A549 (cell line): ENCODE data around the gene RASD2. TPM values are rescaled to one million over a fixed set of nuclear protein-coding genes. Genes with fewer than 3 reads are reported as not detected.

Experiments used
- ATAC-seq, 2 experiments: fragments of 200-7000 bp in 1 of 2; fragments of >200 bp in 1 of 2; cut with Nextera tagmentation in 1 of 2; cut with Tn5 transposase in 1 of 2; 3 replicates each; pipeline versions ENCODE4 v1.8.0 to v1.9.1; 2018 to 2020; ENCODE audit warnings: mild to moderate bottlenecking in 1 of 2, moderate library complexity in 1 of 2
- CTCF ChIA-PET: fragments of 300-600 bp; sonication (Branson Sonifier 250); formaldehyde crosslinking; extraction: SDS; loops from one replicate; lab custom pipeline; 2021; ENCODE audit warnings: antibody characterized with exemption, inconsistent platforms; lab: Yijun Ruan, JAX
- POLR2A ChIA-PET: fragments of 350-600 bp; formaldehyde crosslinking; extraction: SDS; loops from one replicate; lab custom pipeline; 2021; ENCODE audit warnings: antibody characterized with exemption, inconsistent platforms; lab: Yijun Ruan, JAX
- DNase-seq, 2 experiments: peaks; one replicate each; pipeline versions ENCODE4 v3.0.0 to v3.0.0-alpha.2; 2011 to 2016; ENCODE audit warnings: low read depth in 1 of 2, low spot score in 1 of 2
- FAIRE-seq: peaks from 2 replicates; lab custom pipeline; 2011; peaks lifted over from hg19 to GRCh38; lab: Jason Lieb, UNC
- H3K27ac ChIP-seq, 2 experiments: fragments of >200 bp; sonication (Bioruptor Twin); formaldehyde crosslinking; 3 replicates each; pipeline ENCODE4 v1.5.1; 2016 to 2017
- H3K4me1 ChIP-seq: fragments of >200 bp; sonication (Bioruptor Twin); formaldehyde crosslinking; 3 replicates; pipeline ENCODE4 v1.6.1; 2016
- H3K4me2 ChIP-seq: fragments of >200 bp; sonication (Bioruptor Twin); formaldehyde crosslinking; 3 replicates; pipeline ENCODE4 v1.6.1; 2016
- H3K4me3 ChIP-seq: fragments of >200 bp; sonication (Bioruptor Twin); formaldehyde crosslinking; 3 replicates; pipeline ENCODE4 v1.5.1; 2016
- H3K9me3 ChIP-seq: fragments of >200 bp; sonication (Bioruptor Twin); formaldehyde crosslinking; 3 replicates; pipeline ENCODE4 v1.6.1; 2016
- BCL3 ChIP-seq: fragments of >200 bp; sonication (Bioruptor Twin); formaldehyde crosslinking; IDR thresholded peaks from 3 replicates; pipeline ENCODE4 v1.6.1; 2016
- BHLHE40 ChIP-seq: IDR thresholded peaks from 2 replicates; pipeline ENCODE4 v1.6.1; 2012; ENCODE audit warnings: low read depth, low read length, inconsistent platforms
- E2F6 ChIP-seq: IDR thresholded peaks from 2 replicates; pipeline ENCODE4 v1.6.1; 2012; ENCODE audit warnings: low read depth, borderline replicate concordance
- EP300 ChIP-seq, 2 experiments: fragments of >200 bp; sonication (Bioruptor Twin); formaldehyde crosslinking; IDR thresholded peaks; 2 replicates in 1 of 2; 3 replicates in 1 of 2; pipeline ENCODE4 v1.6.1; 2016 to 2017
- ESRRA ChIP-seq: fragments of 150-350 bp; IDR thresholded peaks from 2 replicates; pipeline ENCODE4 v1.6.1; 2014; ENCODE audit warnings: mild to moderate bottlenecking, low read length, borderline replicate concordance
- FOSL2 ChIP-seq, 2 experiments: fragments of 450-650 bp in 1 of 2; fragments of >200 bp in 1 of 2; sonication (Bioruptor Twin) in 1 of 2; formaldehyde crosslinking; IDR thresholded peaks; 2 replicates each; pipeline versions ENCODE4 v1.5.0 to v1.6.1; 2016 to 2020; ENCODE audit warnings: mild to moderate bottlenecking in 1 of 2, moderate library complexity in 1 of 2
- GATA3 ChIP-seq: IDR thresholded peaks from 2 replicates; pipeline ENCODE4 v1.6.1; 2012; ENCODE audit warnings: borderline replicate concordance
- HDAC2 ChIP-seq: fragments of 200-600 bp; sonication (generic); IDR thresholded peaks from 2 replicates; pipeline ENCODE4 v1.6.1; 2016
- HOXB5 ChIP-seq: fragments of 250-450 bp; sonication (Bioruptor Pico); IDR thresholded peaks from 2 replicates; pipeline ENCODE4 v1.5.0; 2020; ENCODE audit warnings: mild to moderate bottlenecking, moderate library complexity
- JUN ChIP-seq, 2 experiments: fragments of >200 bp; sonication (Bioruptor Twin); formaldehyde crosslinking; IDR thresholded peaks; 2 replicates in 1 of 2; 3 replicates in 1 of 2; pipeline ENCODE4 v1.6.1; 2016 to 2017
- JUNB ChIP-seq: fragments of >200 bp; sonication (Bioruptor Twin); formaldehyde crosslinking; IDR thresholded peaks from 2 replicates; pipeline ENCODE4 v1.6.1; 2016
- MAX ChIP-seq: IDR thresholded peaks from 2 replicates; pipeline ENCODE4 v1.6.1; 2012
- MAZ ChIP-seq: fragments of 150-350 bp; IDR thresholded peaks from 2 replicates; pipeline ENCODE4 v1.6.1; 2014; ENCODE audit warnings: antibody characterized with exemption, low read depth, low read length, borderline replicate concordance
- NFE2L2 ChIP-seq: fragments of 150-350 bp; conservative IDR thresholded peaks from 2 replicates; pipeline ENCODE4 v1.6.1; 2014; ENCODE audit warnings: low read length
- NPAS2 ChIP-seq: fragments of 250-450 bp; sonication (Bioruptor Pico); IDR thresholded peaks from 2 replicates; pipeline ENCODE4 v1.8.0; 2022; ENCODE audit warnings: mild to moderate bottlenecking, moderate library complexity, borderline replicate concordance
- NR3C1 ChIP-seq: fragments of >200 bp; sonication (Bioruptor Twin); formaldehyde crosslinking; IDR thresholded peaks from 3 replicates; pipeline ENCODE4 v1.6.1; 2017
- PHF8 ChIP-seq: fragments of 200-600 bp; sonication (generic); IDR thresholded peaks from 2 replicates; pipeline ENCODE4 v1.6.1; 2016; ENCODE audit warnings: low read depth, mild to moderate bottlenecking, antibody characterized with exemption, moderate library complexity, borderline replicate concordance
- POLR2AphosphoS2 ChIP-seq: conservative IDR thresholded peaks from 2 replicates; pipeline ENCODE4 v1.6.1; 2012; ENCODE audit warnings: low read length, improper control_type of control experiment, inconsistent platforms
- RFX5 ChIP-seq: fragments of 450-650 bp; IDR thresholded peaks from 2 replicates; pipeline ENCODE4 v1.7.1; 2014; ENCODE audit warnings: antibody characterized with exemption, mild to moderate bottlenecking, moderate library complexity
- ZC3H11A ChIP-seq: fragments of 450-650 bp; IDR thresholded peaks from 2 replicates; pipeline ENCODE4 v1.6.1; 2014; ENCODE audit warnings: antibody characterized with exemption, mild to moderate bottlenecking
- ZNF302 ChIP-seq: fragments of 250-450 bp; sonication (Bioruptor Pico); IDR thresholded peaks from 2 replicates; pipeline ENCODE4 v1.9.0; 2021; ENCODE audit warnings: inconsistent platforms, mild to moderate bottlenecking, moderate library complexity
- WGBS: methylation state at CpG from one replicate; pipeline ENCODE4 v1.1.6; 2017; ENCODE audit errors: missing lambda C conversion rate; 5-methylcytosine and 5-hydroxymethylcytosine counted together
- polyA plus RNA-seq, 4 experiments: library from polyadenylated mRNA; depleted of rRNA in 3 of 4; stranded (reverse); fragments of >200 nt; fragmentation: RNase III in 1 of 4; extraction: RNeasy Plus Mini Kit Qiagen cat#74134 plus additional on column Dnase treatment in 1 of 4; gene quantifications; 2 replicates in 3 of 4; 3 replicates in 1 of 4; pipeline ENCODE4 v1.2.3, GENCODE V29; 2011 to 2017

RASD2 gene
- polyA plus RNA-seq, 2 of the 4 experiments (the other 2 are of a cell fraction) = 0.61 to 1.2 TPM

GRCh38 chr22:35531202-35531601 lies 9.4 kb upstream of the RASD2 start:
- ChIA-PET POLR2A (no interaction called here), CTCF (no interaction called here)
- no peak for ATAC-seq
- no peak for TF ChIP-seq MAZ
- TF ChIP-seq NPAS2 = no peak
- no peak for FAIRE-seq
- WGBS = 75% methylated on average over 6 of the region's 6 CpGs
- peaks cover 8% of the 10 kb centered on the region for H3K4me1 ChIP-seq
- H3K4me3 ChIP-seq = no peak overlapping the region
- no peak overlapping the region for H3K27ac ChIP-seq
- peaks cover 14% of the 10 kb centered on the region for H3K9me3 ChIP-seq
- no peak overlapping the region for H3K4me2 ChIP-seq
- DNase-seq = no peak

GRCh38 chr22:35531676-35532075 lies 9.0 kb upstream of the RASD2 start:
- Histone ChIP-seq H3K4me3 (no peak overlapping the region), H3K4me1 (peaks cover 13% of the 10 kb centered on the region), H3K4me2 (no peak overlapping the region), H3K9me3 (peaks cover 14% of the 10 kb centered on the region), H3K27ac (no peak overlapping the region)
- ChIA-PET POLR2A (no interaction called here), CTCF (no interaction called here)
- TF ChIP-seq EP300 (IDR thresholded peaks at IDR 0.05) = no peak
- FAIRE-seq = no peak
- ATAC-seq = no peak
- WGBS = 57% methylated on average over 2 of the region's 2 CpGs
- no peak for DNase-seq

- WGBS = 76% methylated on average over 6 of the region's 6 CpGs
- CTCF ChIA-PET = no interaction called here
- no peak for FAIRE-seq
These were observed 7.1 kb upstream of the RASD2 start for GRCh38 chr22:35533365-35534029.

GRCh38 chr22:35534091-35534490 lies 6.5 kb upstream of the RASD2 start:
- no peak for TF ChIP-seq POLR2AphosphoS2
- ChIA-PET CTCF (no interaction called here), POLR2A (no interaction called here)
- Histone ChIP-seq H3K4me1 (peaks cover 14% of the 10 kb centered on the region), H3K4me2 (no peak overlapping the region), H3K4me3 (no peak overlapping the region), H3K27ac (no peak overlapping the region), H3K9me3 (peaks cover 9% of the 10 kb centered on the region)
- 23% methylated on average over 3 of the region's 3 CpGs for WGBS
- no peak for DNase-seq
- no peak for ATAC-seq
- no peak for FAIRE-seq

More at GRCh38 chr22:35533365-35534029, 7.1 kb upstream of the RASD2 start:
- no peak for DNase-seq
- Histone ChIP-seq H3K4me1 (peaks cover 14% of the 10 kb centered on the region), H3K4me3 (no peak overlapping the region), H3K27ac (no peak overlapping the region), H3K9me3 (peaks cover 14% of the 10 kb centered on the region), H3K4me2 (no peak overlapping the region)
- TF ChIP-seq RFX5 (no peak), FOSL2 (IDR thresholded peaks at IDR 0.05) (no peak), FOSL2 (CRISPR knock-in tag; IDR thresholded peaks at IDR 0.05) (no peak), BHLHE40 (no peak), JUNB (no peak), HOXB5 (CRISPR knock-in tag) (no peak), NFE2L2 (no peak), MAX (no peak), ZC3H11A (no peak), JUN (IDR thresholded peaks at IDR 0.05) (no peak), BCL3 (no peak), NR3C1 (no peak), E2F6 (no peak), PHF8 (no peak), ZNF302 (no peak), GATA3 (no peak), ESRRA (no peak), HDAC2 (no peak)
- ATAC-seq = no peak
- POLR2A ChIA-PET = no interaction called here
